NCI-H345 (cell line): ENCODE measurements around the gene CFAP45.

Experiments used
- DNase-seq: peaks from one replicate; lab custom pipeline; 2025; lab: John Stamatoyannopoulos, UW

The CFAP45 gene

GRCh38 chr1:159900086-159900680, at the start of gene CFAP45:
Gene CFAP45 (minus strand): TSS chr1:159900165. CDS start chr1:159900098, 67 bp downstream.
- no peak for DNase-seq

- DNase-seq: no peak
These were observed 49.2 kb upstream of the CFAP45 start for GRCh38 chr1:159949123-159949522.

- no peak for DNase-seq
These were observed 48.0 kb upstream of the CFAP45 start for GRCh38 chr1:159947942-159948341.

- no peak for DNase-seq
These were observed 46.5 kb upstream of the CFAP45 start for GRCh38 chr1:159946242-159947187.

- DNase-seq: peak; percentile 95
These were observed 45.7 kb upstream of the CFAP45 start, which contains the start of gene IGSF9 for GRCh38 chr1:159945483-159946241. Gene IGSF9 (minus strand): TSS chr1:159945613. CDS start chr1:159943454, 2,159 bp downstream.

GRCh38 chr1:159944623-159945455, 44.9 kb upstream of the CFAP45 start:
- peak; percentile 24 for DNase-seq

GRCh38 chr1:159943908-159944622, 44.1 kb upstream of the CFAP45 start:
- peak; percentile 16 for DNase-seq

- DNase-seq: no peak
These were observed 43.3 kb upstream of the CFAP45 start for GRCh38 chr1:159943278-159943640.

- no peak for DNase-seq
These were observed 42.8 kb upstream of the CFAP45 start for GRCh38 chr1:159942632-159943277.

- peak; percentile 15 for DNase-seq
These were observed 41.9 kb upstream of the CFAP45 start for GRCh38 chr1:159941591-159942560.

GRCh38 chr1:159941141-159941540, 41.2 kb upstream of the CFAP45 start:
- DNase-seq: no peak

GRCh38 chr1:159940006-159940620, 40.1 kb upstream of the CFAP45 start:
- no peak for DNase-seq

- DNase-seq: no peak
These were observed 39.7 kb upstream of the CFAP45 start for GRCh38 chr1:159939678-159940002.

GRCh38 chr1:159938905-159939677, 39.1 kb upstream of the CFAP45 start:
- DNase-seq: no peak

GRCh38 chr1:159938211-159938852, 38.4 kb upstream of the CFAP45 start:
- DNase-seq: no peak

- DNase-seq: peak; percentile 16
These were observed 37.2 kb upstream of the CFAP45 start for GRCh38 chr1:159937054-159937750.
